Activated naive CD8-positive, alpha-beta T cell treated with anti-CD3 and anti-CD28 coated beads for 36 hours (primary cell): ENCODE data around the gene RYR3. TPM values are rescaled to one million over a fixed set of nuclear protein-coding genes. Genes with fewer than 3 reads are reported as not detected.

Experiments used
- DNase-seq: peaks from one replicate; pipeline ENCODE4 v3.0.0; 2021
- H3K27ac Mint-ChIP-seq: one replicate; pipeline ENCODE4 v1.8.0; 2022; ENCODE audit warnings: mild to moderate bottlenecking, moderate library complexity, mixed read lengths
- H3K27me3 Mint-ChIP-seq: one replicate; pipeline ENCODE4 v1.8.0; 2022; ENCODE audit warnings: mild to moderate bottlenecking, mixed read lengths
- H3K36me3 Mint-ChIP-seq: one replicate; pipeline ENCODE4 v1.8.0; 2021; ENCODE audit warnings: mild to moderate bottlenecking, mixed read lengths
- H3K4me1 Mint-ChIP-seq: one replicate; pipeline ENCODE4 v1.8.0; 2021; ENCODE audit warnings: mixed read lengths
- H3K4me3 Mint-ChIP-seq: one replicate; pipeline ENCODE4 v1.8.0; 2022; ENCODE audit warnings: mild to moderate bottlenecking, moderate library complexity, mixed read lengths
- H3K9me3 Mint-ChIP-seq: one replicate; pipeline ENCODE4 v1.8.0; 2022; ENCODE audit warnings: mixed read lengths
- total RNA-seq, 2 experiments: library from RNA; stranded (reverse); gene quantifications; one replicate each; pipeline ENCODE4 v1.2.3, GENCODE V29; 2021

The RYR3 gene
- total RNA-seq, 2 experiments from 2014 or later = not detected

DNA sequence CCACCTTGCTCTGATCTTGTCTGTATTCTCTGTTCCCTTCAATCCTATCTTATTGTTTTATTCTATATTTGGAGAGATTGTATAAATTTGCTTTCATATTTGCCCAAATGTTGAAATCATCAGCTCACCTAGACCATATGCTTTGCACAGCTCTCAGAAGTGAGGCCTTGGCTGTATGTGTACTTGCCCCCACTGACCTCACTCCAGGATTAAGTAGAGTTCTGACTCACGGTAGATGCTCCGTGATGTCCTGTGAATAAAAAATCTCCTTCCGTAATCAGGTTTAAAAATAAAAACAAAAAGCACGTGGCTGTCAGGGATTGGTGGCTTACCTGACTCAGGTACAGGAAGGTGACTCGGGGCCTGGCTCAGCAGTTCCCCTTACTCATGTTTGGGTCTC is 162.2 kb downstream of the RYR3 start:
- H3K36me3 Mint-ChIP-seq = no peaks in the 10 kb centered on the region

DNA sequence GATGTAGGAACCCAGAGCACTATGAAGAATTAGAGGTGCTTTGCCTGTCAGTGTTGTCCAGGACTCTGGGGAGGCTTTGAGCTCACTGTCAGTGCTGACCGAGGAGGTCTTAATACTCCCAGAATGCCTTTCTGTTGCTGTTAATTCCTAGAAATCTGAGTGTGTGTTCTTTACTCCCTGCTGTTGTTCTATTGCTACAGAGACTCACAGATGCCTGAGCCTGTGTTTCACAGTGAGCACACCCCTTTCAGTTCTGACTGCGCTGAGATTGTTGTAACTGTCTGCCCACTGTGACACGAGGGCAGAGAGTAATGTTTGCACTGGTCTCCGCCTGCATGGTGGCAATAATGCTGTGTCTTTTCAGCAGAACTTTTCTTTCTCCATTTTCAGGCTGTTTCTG is 162.9 kb downstream of the RYR3 start:
- Mint-ChIP-seq H3K4me3 (no peak overlapping the region), H3K36me3 (no peaks in the 10 kb centered on the region), H3K9me3 (no peaks in the 10 kb centered on the region), H3K27me3 (peaks cover 5% of the 10 kb centered on the region), H3K27ac (no peak overlapping the region), H3K4me1 (no peaks in the 10 kb centered on the region)
- no peak for DNase-seq

More for the DNA sequence above, 162.2 kb downstream of the RYR3 start:
- Mint-ChIP-seq H3K27ac (no peak overlapping the region), H3K4me3 (no peak overlapping the region), H3K27me3 (peaks cover 5% of the 10 kb centered on the region), H3K9me3 (no peaks in the 10 kb centered on the region), H3K4me1 (no peaks in the 10 kb centered on the region)
- DNase-seq = no peak

DNA sequence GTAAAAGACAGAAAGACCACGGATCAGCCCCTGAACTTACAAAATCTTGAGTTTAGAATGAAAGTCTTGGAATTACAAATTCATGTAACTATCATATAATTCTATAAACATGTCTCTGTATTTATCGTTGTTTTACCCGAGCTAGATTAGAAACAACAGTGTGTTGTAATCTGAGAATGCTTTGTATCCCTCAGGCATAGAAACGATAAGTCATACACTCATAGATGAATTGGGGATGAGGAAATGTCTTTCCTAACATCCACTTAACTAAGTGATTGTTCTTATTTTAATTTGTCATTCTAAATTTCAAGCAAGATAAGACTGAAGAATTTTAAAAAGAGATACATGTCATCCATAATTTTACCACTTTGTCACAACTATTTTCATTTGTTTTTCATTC is 165.3 kb downstream of the RYR3 start:
- H3K4me1 Mint-ChIP-seq = no peaks in the 10 kb centered on the region
- no peak overlapping the region for H3K27ac Mint-ChIP-seq
- H3K4me3 Mint-ChIP-seq = no peak overlapping the region
- no peaks in the 10 kb centered on the region for H3K36me3 Mint-ChIP-seq
- peaks cover 3% of the 10 kb centered on the region for H3K9me3 Mint-ChIP-seq
- peaks cover 5% of the 10 kb centered on the region for H3K27me3 Mint-ChIP-seq
- DNase-seq = no peak

- Mint-ChIP-seq H3K9me3 (peaks cover 3% of the 10 kb centered on the region), H3K27me3 (peaks cover 5% of the 10 kb centered on the region), H3K4me1 (no peaks in the 10 kb centered on the region), H3K27ac (no peak overlapping the region), H3K36me3 (no peaks in the 10 kb centered on the region), H3K4me3 (no peak overlapping the region)
- no peak for DNase-seq
These were observed 166.1 kb downstream of the RYR3 start for GRCh38 chr15:33476908-33477307.

- Mint-ChIP-seq H3K36me3 (no peaks in the 10 kb centered on the region), H3K4me3 (no peak overlapping the region), H3K27ac (no peak overlapping the region), H3K27me3 (peaks cover 8% of the 10 kb centered on the region), H3K9me3 (peaks cover 3% of the 10 kb centered on the region), H3K4me1 (no peaks in the 10 kb centered on the region)
- no peak for DNase-seq
These were observed 178.6 kb downstream of the RYR3 start for GRCh38 chr15:33489335-33489734.

- H3K4me3 Mint-ChIP-seq = no peak overlapping the region
- H3K4me1 Mint-ChIP-seq = no peaks in the 10 kb centered on the region
- H3K9me3 Mint-ChIP-seq = peaks cover 3% of the 10 kb centered on the region
- H3K27ac Mint-ChIP-seq = no peak overlapping the region
- no peak for DNase-seq
- no peaks in the 10 kb centered on the region for H3K36me3 Mint-ChIP-seq
- peaks cover 8% of the 10 kb centered on the region for H3K27me3 Mint-ChIP-seq
These were observed 179.9 kb downstream of the RYR3 start for GRCh38 chr15:33490703-33491102.

DNA sequence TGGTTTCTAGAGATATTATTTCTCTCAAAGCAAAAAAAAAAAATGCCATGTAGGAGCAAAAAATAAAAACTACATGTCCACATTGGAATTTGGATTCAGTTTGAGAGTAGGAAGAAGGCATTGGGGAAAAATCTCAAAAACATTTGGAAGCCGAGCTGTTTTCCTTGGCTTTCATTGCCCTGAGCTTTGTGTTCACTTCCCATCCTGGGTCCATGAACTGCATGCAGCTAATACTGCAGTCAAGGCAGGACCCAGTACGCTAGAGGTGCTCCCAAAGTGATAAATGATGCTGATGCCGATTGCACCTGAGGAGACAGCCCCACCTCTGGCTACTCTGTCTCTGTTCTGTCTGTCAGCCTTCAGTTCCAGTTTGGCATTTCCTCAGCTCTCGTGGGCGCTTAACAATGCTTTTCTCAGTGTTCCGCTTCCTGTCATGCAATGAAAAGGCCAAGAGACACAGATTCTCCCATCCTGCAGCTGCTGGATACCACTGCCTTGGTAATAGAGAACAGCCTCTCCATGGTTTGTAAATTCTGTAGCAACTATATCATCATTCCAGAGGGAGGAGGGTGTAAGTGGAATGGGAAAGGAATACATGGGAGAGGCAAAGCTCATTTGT is 181.8 kb downstream of the RYR3 start:
- Mint-ChIP-seq H3K27me3 (peaks cover 8% of the 10 kb centered on the region), H3K4me3 (no peak overlapping the region), H3K36me3 (no peaks in the 10 kb centered on the region), H3K9me3 (peaks cover 3% of the 10 kb centered on the region), H3K27ac (no peak overlapping the region), H3K4me1 (no peaks in the 10 kb centered on the region)
- DNase-seq = no peak

DNA sequence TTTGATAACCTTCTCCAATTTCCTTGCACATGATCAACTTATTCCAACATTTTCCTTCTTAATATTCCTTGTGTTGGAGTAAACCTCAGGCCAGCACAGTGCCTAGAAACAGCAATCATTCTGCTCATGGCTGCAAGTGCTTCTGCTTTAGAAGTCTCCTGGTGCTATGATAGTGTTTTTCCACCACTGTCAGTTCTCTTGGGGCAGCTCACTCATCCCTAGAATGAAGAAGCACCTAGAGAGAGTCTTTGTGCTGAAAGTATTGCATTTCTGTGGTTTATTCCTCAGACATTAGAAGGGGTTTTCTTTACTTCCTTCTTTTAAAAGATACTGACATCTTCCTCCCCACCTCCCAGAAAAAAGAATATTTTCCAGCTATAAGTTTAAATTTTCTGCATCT is 183.5 kb downstream of the RYR3 start:
- H3K27ac Mint-ChIP-seq = no peak overlapping the region
- peaks cover 16% of the 10 kb centered on the region for H3K27me3 Mint-ChIP-seq
- no peak for DNase-seq
- H3K36me3 Mint-ChIP-seq = no peaks in the 10 kb centered on the region
- H3K9me3 Mint-ChIP-seq = peaks cover 1% of the 10 kb centered on the region
- H3K4me3 Mint-ChIP-seq = no peak overlapping the region
- no peaks in the 10 kb centered on the region for H3K4me1 Mint-ChIP-seq

DNA sequence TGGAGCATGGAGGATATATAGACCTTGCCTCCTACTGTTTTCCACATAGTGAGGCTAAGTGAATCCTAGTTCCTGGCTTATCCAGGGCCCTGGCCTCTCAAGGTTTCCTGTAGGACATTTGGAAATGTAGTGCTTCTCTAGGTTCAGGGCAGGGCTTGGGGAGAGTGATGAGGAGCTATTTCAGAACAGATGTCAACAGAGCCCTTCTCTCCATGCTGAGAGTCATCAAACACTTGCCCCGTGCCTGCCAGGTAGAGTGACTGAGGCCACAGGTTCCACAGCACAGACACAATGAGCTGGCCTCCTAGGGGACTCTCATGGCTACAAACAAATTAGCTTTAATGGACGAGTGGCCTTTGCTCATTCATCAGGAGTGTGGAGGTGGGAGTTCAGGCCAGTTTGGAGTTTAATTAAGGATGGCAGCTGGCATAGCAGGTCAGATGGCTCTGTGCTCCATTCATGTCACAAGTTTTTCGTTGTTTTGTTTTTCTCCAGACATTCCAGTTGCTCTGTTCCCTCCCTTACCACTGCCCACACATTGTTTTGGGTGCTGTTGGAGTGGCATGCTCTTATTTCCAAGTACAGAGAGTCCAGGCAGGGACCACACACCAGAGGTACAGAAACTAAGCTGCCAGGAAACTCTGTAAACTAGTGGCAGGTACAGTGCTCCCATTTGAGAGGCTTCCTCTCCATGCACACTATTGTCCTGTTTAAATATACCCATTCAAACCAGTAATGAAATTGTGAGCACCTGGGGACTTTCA is 189.8 kb downstream of the RYR3 start:
- no peaks in the 10 kb centered on the region for H3K36me3 Mint-ChIP-seq
- no peak for DNase-seq
- no peak overlapping the region for H3K27ac Mint-ChIP-seq
- H3K4me1 Mint-ChIP-seq = no peaks in the 10 kb centered on the region
- H3K4me3 Mint-ChIP-seq = no peak overlapping the region
- H3K27me3 Mint-ChIP-seq = peaks cover 20% of the 10 kb centered on the region
- no peaks in the 10 kb centered on the region for H3K9me3 Mint-ChIP-seq

DNA sequence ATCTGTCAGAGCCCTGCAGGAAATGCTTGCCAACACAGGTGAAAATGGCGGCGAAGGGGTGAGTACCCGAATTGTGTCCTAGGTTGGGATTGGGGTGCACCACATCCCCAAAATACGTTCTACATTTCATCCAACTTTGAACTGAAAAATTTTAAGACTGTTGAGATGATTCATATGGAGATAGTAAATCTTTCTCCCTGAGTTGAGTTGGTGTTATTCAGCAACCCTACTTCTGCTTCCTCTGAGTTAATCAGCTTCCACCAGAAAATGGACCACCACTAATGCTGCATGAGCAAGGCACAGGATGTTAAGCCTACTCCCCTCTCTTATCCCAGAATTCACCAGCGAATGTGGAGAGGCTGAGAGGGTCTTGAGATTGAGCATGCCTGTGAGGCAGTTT is 192.9 kb downstream of the RYR3 start:
- Mint-ChIP-seq H3K4me3 (no peak overlapping the region), H3K27me3 (peaks cover 27% of the 10 kb centered on the region), H3K36me3 (no peaks in the 10 kb centered on the region), H3K9me3 (no peaks in the 10 kb centered on the region), H3K4me1 (no peaks in the 10 kb centered on the region), H3K27ac (no peak overlapping the region)
- DNase-seq = no peak

- Mint-ChIP-seq H3K9me3 (no peaks in the 10 kb centered on the region), H3K27me3 (peaks cover 16% of the 10 kb centered on the region), H3K4me3 (no peak overlapping the region), H3K27ac (no peak overlapping the region), H3K4me1 (no peaks in the 10 kb centered on the region), H3K36me3 (no peaks in the 10 kb centered on the region)
- DNase-seq = no peak
These were observed 196.1 kb downstream of the RYR3 start for GRCh38 chr15:33506781-33507296.

GRCh38 chr15:33508703-33509102 is 197.9 kb downstream of the RYR3 start:
- no peaks in the 10 kb centered on the region for H3K9me3 Mint-ChIP-seq
- no peaks in the 10 kb centered on the region for H3K4me1 Mint-ChIP-seq
- H3K4me3 Mint-ChIP-seq = no peak overlapping the region
- DNase-seq = no peak
- H3K27ac Mint-ChIP-seq = no peak overlapping the region
- no peaks in the 10 kb centered on the region for H3K36me3 Mint-ChIP-seq
- H3K27me3 Mint-ChIP-seq = peaks cover 19% of the 10 kb centered on the region

GRCh38 chr15:33515121-33515520 is 204.4 kb downstream of the RYR3 start:
- no peak for DNase-seq
- no peaks in the 10 kb centered on the region for H3K36me3 Mint-ChIP-seq
- H3K9me3 Mint-ChIP-seq = no peaks in the 10 kb centered on the region
- no peak overlapping the region for H3K27ac Mint-ChIP-seq
- H3K27me3 Mint-ChIP-seq = peaks cover 17% of the 10 kb centered on the region
- H3K4me1 Mint-ChIP-seq = no peaks in the 10 kb centered on the region
- H3K4me3 Mint-ChIP-seq = no peak overlapping the region

DNA sequence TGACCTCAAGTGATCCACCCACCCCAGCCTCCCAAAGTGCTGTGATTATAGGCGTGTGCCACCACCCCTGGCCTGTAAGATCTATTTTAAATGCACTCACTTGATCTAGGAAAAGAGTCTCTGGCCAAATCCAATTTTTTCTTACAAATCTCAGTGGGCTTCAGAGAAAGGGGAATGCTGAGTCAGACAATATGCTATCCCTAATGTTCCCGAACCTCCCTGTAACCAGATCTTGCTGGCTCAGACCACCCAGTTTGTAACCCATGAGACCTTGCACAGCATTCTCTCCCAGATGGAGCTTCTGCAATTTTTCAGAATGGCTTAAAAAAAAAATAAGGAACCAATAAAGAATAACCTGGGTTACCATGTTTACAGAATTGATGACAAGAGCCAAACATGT is 205.8 kb downstream of the RYR3 start:
- H3K4me1 Mint-ChIP-seq = no peaks in the 10 kb centered on the region
- no peak overlapping the region for H3K4me3 Mint-ChIP-seq
- no peak for DNase-seq
- H3K9me3 Mint-ChIP-seq = peaks cover 3% of the 10 kb centered on the region
- no peaks in the 10 kb centered on the region for H3K36me3 Mint-ChIP-seq
- H3K27me3 Mint-ChIP-seq = peaks cover 17% of the 10 kb centered on the region
- H3K27ac Mint-ChIP-seq = no peak overlapping the region

- H3K9me3 Mint-ChIP-seq = peaks cover 3% of the 10 kb centered on the region
- no peak overlapping the region for H3K27ac Mint-ChIP-seq
- no peak overlapping the region for H3K4me3 Mint-ChIP-seq
- no peak for DNase-seq
- H3K4me1 Mint-ChIP-seq = no peaks in the 10 kb centered on the region
- H3K36me3 Mint-ChIP-seq = no peaks in the 10 kb centered on the region
- peaks cover 12% of the 10 kb centered on the region for H3K27me3 Mint-ChIP-seq
These were observed 207.2 kb downstream of the RYR3 start for GRCh38 chr15:33517944-33518343.

DNA sequence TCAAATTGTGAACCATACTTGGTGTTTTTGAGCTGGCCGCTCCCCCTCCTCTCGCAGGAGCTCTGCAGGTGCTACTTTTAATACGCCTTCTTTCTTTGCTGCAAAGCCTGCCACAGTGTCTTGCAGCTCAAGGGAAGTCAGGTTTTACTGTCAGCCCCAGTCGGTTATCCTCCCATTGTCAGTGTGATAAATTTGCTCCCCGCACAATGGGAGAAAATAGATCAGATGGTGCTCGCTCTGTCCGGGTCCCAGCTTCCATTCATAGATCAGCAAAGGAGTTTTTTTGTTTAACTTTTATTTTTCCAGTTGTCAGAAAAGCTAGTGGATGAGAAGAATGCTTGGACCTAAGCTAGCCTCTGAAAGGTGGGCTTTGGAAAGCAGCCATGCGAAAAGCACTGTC is 207.7 kb downstream of the RYR3 start:
- Mint-ChIP-seq H3K4me3 (no peak overlapping the region), H3K36me3 (no peaks in the 10 kb centered on the region), H3K9me3 (peaks cover 3% of the 10 kb centered on the region), H3K4me1 (no peaks in the 10 kb centered on the region), H3K27me3 (peaks cover 12% of the 10 kb centered on the region), H3K27ac (no peak overlapping the region)
- no peak for DNase-seq
